Stimulated activated naive B cell treated with anti-CD40 and anti-IgM and Interleukin-4, amounts not matched to agents 10 μg/mL and 1 μg/mL and 100 μg/mL, for 72 hours (primary cell): ENCODE data around the gene ADAMTS14.

ENCODE experiments used
- ATAC-seq, 2 donors: fragments of 150-1000 bp; cut with Tn5 transposase; replicated peaks; 2 replicates each; pipeline ENCODE4 v1.10.0; 2021; ENCODE audit warnings: moderate library complexity in 1 of 2
- DNase-seq: peaks from one replicate; pipeline ENCODE4 v3.0.0; 2021
- H3K27ac Mint-ChIP-seq: one replicate; pipeline ENCODE4 v1.8.0; 2022; ENCODE audit warnings: mild to moderate bottlenecking, mixed read lengths
- H3K27me3 Mint-ChIP-seq, 2 donors: one replicate each; pipeline ENCODE4 v1.8.0; 2022; ENCODE audit warnings: mixed read lengths in 2 of 2
- H3K36me3 Mint-ChIP-seq, 2 donors: one replicate each; pipeline ENCODE4 v1.8.0; 2022; ENCODE audit warnings: mixed read lengths in 2 of 2, mild to moderate bottlenecking in 1 of 2
- H3K4me1 Mint-ChIP-seq, 2 donors: one replicate each; pipeline ENCODE4 v1.8.0; 2022; ENCODE audit warnings: mixed read lengths in 2 of 2, mild to moderate bottlenecking in 1 of 2
- H3K4me3 Mint-ChIP-seq, 2 donors: one replicate each; pipeline ENCODE4 v1.8.0; 2022; ENCODE audit warnings: mild to moderate bottlenecking in 2 of 2, mixed read lengths in 2 of 2, moderate library complexity in 1 of 2
- H3K9me3 Mint-ChIP-seq, 2 donors: one replicate each; pipeline ENCODE4 v1.8.0; 2022; ENCODE audit warnings: mixed read lengths in 2 of 2, mild to moderate bottlenecking in 1 of 2

The ADAMTS14 gene

GRCh38 chr10:70730955-70731354 lies 58.6 kb downstream of the ADAMTS14 start:
- Mint-ChIP-seq H3K36me3 (no peaks in the 10 kb centered on the region), H3K27me3 (peaks cover 6 to 7% of the 10 kb centered on the region in 2 donors), H3K4me1 (no peaks in the 10 kb centered on the region), H3K4me3 (no peak overlapping the region), H3K9me3 (no peaks in the 10 kb centered on the region), H3K27ac (no peak overlapping the region)
- DNase-seq (no peak), ATAC-seq (no peak)

GRCh38 chr10:70732569-70732968 lies 60.3 kb downstream of the ADAMTS14 start:
- no peak for ATAC-seq
- no peaks in the 10 kb centered on the region for H3K4me1 Mint-ChIP-seq
- no peaks in the 10 kb centered on the region for H3K9me3 Mint-ChIP-seq
- DNase-seq: no peak
- H3K4me3 Mint-ChIP-seq: no peak overlapping the region
- H3K27ac Mint-ChIP-seq: no peak overlapping the region
- peaks cover 0 to 5% of the 10 kb centered on the region in 2 donors for H3K27me3 Mint-ChIP-seq
- no peaks in the 10 kb centered on the region for H3K36me3 Mint-ChIP-seq

- Mint-ChIP-seq H3K4me1 (no peaks in the 10 kb centered on the region), H3K4me3 (no peak overlapping the region), H3K9me3 (no peaks in the 10 kb centered on the region), H3K27me3 (peaks cover 0 to 5% of the 10 kb centered on the region in 2 donors), H3K27ac (no peak overlapping the region), H3K36me3 (no peaks in the 10 kb centered on the region)
- no peak for DNase-seq
- ATAC-seq: no peak
Observed at GRCh38 chr10:70733051-70733450, 60.7 kb downstream of the ADAMTS14 start.

GRCh38 chr10:70735161-70735560 lies 62.9 kb downstream of the ADAMTS14 start:
- no peak for ATAC-seq
- Mint-ChIP-seq H3K4me1 (no peaks in the 10 kb centered on the region), H3K27ac (no peak overlapping the region), H3K27me3 (peaks cover 0 to 5% of the 10 kb centered on the region in 2 donors), H3K4me3 (no peak overlapping the region), H3K9me3 (no peaks in the 10 kb centered on the region), H3K36me3 (no peaks in the 10 kb centered on the region)
- no peak for DNase-seq

- Mint-ChIP-seq H3K27ac (no peak overlapping the region), H3K27me3 (peaks cover 0 to 5% of the 10 kb centered on the region in 2 donors), H3K9me3 (no peaks in the 10 kb centered on the region), H3K4me1 (no peaks in the 10 kb centered on the region), H3K4me3 (no peak overlapping the region), H3K36me3 (no peaks in the 10 kb centered on the region)
- no peak for ATAC-seq
- no peak for DNase-seq
Observed at GRCh38 chr10:70736525-70736924, 64.2 kb downstream of the ADAMTS14 start.

- Mint-ChIP-seq H3K4me3 (no peak overlapping the region), H3K27me3 (peaks cover 0 to 5% of the 10 kb centered on the region in 2 donors), H3K9me3 (no peaks in the 10 kb centered on the region), H3K36me3 (no peaks in the 10 kb centered on the region), H3K27ac (no peak overlapping the region), H3K4me1 (no peaks in the 10 kb centered on the region)
- no peak for DNase-seq
- peak in 1 of 2 donors; percentile 8 for ATAC-seq
Observed at GRCh38 chr10:70737250-70737649, 64.9 kb downstream of the ADAMTS14 start.

GRCh38 chr10:70738006-70738760 lies 65.9 kb downstream of the ADAMTS14 start:
- Mint-ChIP-seq H3K27me3 (peaks cover 0 to 5% of the 10 kb centered on the region in 2 donors), H3K4me1 (peaks cover 0 to 3% of the 10 kb centered on the region in 2 donors), H3K27ac (no peak overlapping the region), H3K36me3 (no peaks in the 10 kb centered on the region), H3K9me3 (no peaks in the 10 kb centered on the region), H3K4me3 (no peak overlapping the region)
- DNase-seq (no peak), ATAC-seq (peak; percentile 57 to 70)

- H3K27ac Mint-ChIP-seq: no peak overlapping the region
- no peak for DNase-seq
Observed at GRCh38 chr10:70738761-70739121, 66.4 kb downstream of the ADAMTS14 start.

GRCh38 chr10:70740406-70741288 lies 68.3 kb downstream of the ADAMTS14 start:
- DNase-seq (no peak), ATAC-seq (no peak)
- H3K4me3 Mint-ChIP-seq: no peak overlapping the region
- peaks cover 0 to 5% of the 10 kb centered on the region in 2 donors for H3K27me3 Mint-ChIP-seq
- H3K27ac Mint-ChIP-seq: no peak overlapping the region
- H3K4me1 Mint-ChIP-seq: peaks cover 0 to 5% of the 10 kb centered on the region in 2 donors
- H3K36me3 Mint-ChIP-seq: no peaks in the 10 kb centered on the region
- H3K9me3 Mint-ChIP-seq: no peaks in the 10 kb centered on the region

More at GRCh38 chr10:70738761-70739121, 66.4 kb downstream of the ADAMTS14 start:
- H3K36me3 Mint-ChIP-seq: no peaks in the 10 kb centered on the region
- no peak for ATAC-seq
- no peak overlapping the region for H3K4me3 Mint-ChIP-seq
- H3K27me3 Mint-ChIP-seq: peaks cover 0 to 5% of the 10 kb centered on the region in 2 donors
- H3K4me1 Mint-ChIP-seq: peaks cover 0 to 3% of the 10 kb centered on the region in 2 donors
- no peaks in the 10 kb centered on the region for H3K9me3 Mint-ChIP-seq

- no peak for ATAC-seq
- Mint-ChIP-seq H3K36me3 (no peaks in the 10 kb centered on the region), H3K4me1 (peaks cover 0 to 5% of the 10 kb centered on the region in 2 donors), H3K9me3 (no peaks in the 10 kb centered on the region), H3K27me3 (no peaks in the 10 kb centered on the region), H3K4me3 (no peak overlapping the region), H3K27ac (no peak overlapping the region)
- DNase-seq: no peak
Observed at GRCh38 chr10:70742537-70743429, 70.5 kb downstream of the ADAMTS14 start.

GRCh38 chr10:70743430-70743788 lies 71.1 kb downstream of the ADAMTS14 start:
- H3K36me3 Mint-ChIP-seq: no peaks in the 10 kb centered on the region
- ATAC-seq: no peak
- H3K4me1 Mint-ChIP-seq: peaks cover 0 to 5% of the 10 kb centered on the region in 2 donors
- no peak for DNase-seq
- no peaks in the 10 kb centered on the region for H3K9me3 Mint-ChIP-seq
- H3K4me3 Mint-ChIP-seq: no peak overlapping the region
- no peaks in the 10 kb centered on the region for H3K27me3 Mint-ChIP-seq
- H3K27ac Mint-ChIP-seq: no peak overlapping the region

GRCh38 chr10:70743879-70744278 lies 71.6 kb downstream of the ADAMTS14 start:
- Mint-ChIP-seq H3K27me3 (no peaks in the 10 kb centered on the region), H3K4me1 (peaks cover 0 to 5% of the 10 kb centered on the region in 2 donors), H3K4me3 (no peak overlapping the region), H3K36me3 (no peaks in the 10 kb centered on the region), H3K27ac (no peak overlapping the region), H3K9me3 (no peaks in the 10 kb centered on the region)
- no peak for ATAC-seq
- no peak for DNase-seq

GRCh38 chr10:70744617-70745143 lies 72.4 kb downstream of the ADAMTS14 start:
- no peak overlapping the region for H3K27ac Mint-ChIP-seq
- no peak for DNase-seq

GRCh38 chr10:70745555-70745954 lies 73.2 kb downstream of the ADAMTS14 start:
- H3K4me1 Mint-ChIP-seq: peaks cover 0 to 5% of the 10 kb centered on the region in 2 donors
- ATAC-seq (no peak), DNase-seq (no peak)
- H3K9me3 Mint-ChIP-seq: no peaks in the 10 kb centered on the region
- H3K27me3 Mint-ChIP-seq: no peaks in the 10 kb centered on the region
- H3K27ac Mint-ChIP-seq: no peak overlapping the region
- no peaks in the 10 kb centered on the region for H3K36me3 Mint-ChIP-seq
- H3K4me3 Mint-ChIP-seq: no peak overlapping the region

More at GRCh38 chr10:70744617-70745143, 72.4 kb downstream of the ADAMTS14 start:
- ATAC-seq: no peak
- Mint-ChIP-seq H3K4me1 (peaks cover 0 to 5% of the 10 kb centered on the region in 2 donors), H3K36me3 (no peaks in the 10 kb centered on the region), H3K9me3 (no peaks in the 10 kb centered on the region), H3K4me3 (no peak overlapping the region), H3K27me3 (no peaks in the 10 kb centered on the region)
